Sigmoid colon (tissue), 7 donors: Measurements from ENCODE around the gene NR4A3. TPM values are rescaled to one million over a fixed set of nuclear protein-coding genes. Genes with fewer than 3 reads are reported as not detected.

Experiments
- DNase-seq: peaks from one replicate; pipeline ENCODE4 v3.0.0-alpha.2; 2019
- H3K27ac ChIP-seq, 4 donors: fragments of 200-600 bp; sonication (generic); one replicate each; pipeline ENCODE4 v1.5.1; 2016 to 2019; ENCODE audit warnings: mild to moderate bottlenecking in 1 of 4
- H3K27me3 ChIP-seq, 3 donors: fragments of 200-600 bp; sonication (generic); one replicate each; pipeline ENCODE4 v1.5.1; 2019; ENCODE audit warnings: mild to moderate bottlenecking in 1 of 3
- H3K36me3 ChIP-seq, 4 donors: fragments of 200-600 bp; sonication (generic); one replicate each; pipeline ENCODE4 v1.5.1; 2016 to 2019
- H3K4me1 ChIP-seq, 4 donors: fragments of 200-600 bp; sonication (generic); one replicate each; pipeline ENCODE4 v1.5.1; 2017 to 2019
- H3K4me3 ChIP-seq, 4 donors: fragments of 200-600 bp; sonication (generic); one replicate each; pipeline ENCODE4 v1.5.1; 2017 to 2019; ENCODE audit warnings: mild to moderate bottlenecking in 2 of 4, moderate library complexity in 1 of 4
- H3K9me3 ChIP-seq, 4 donors: fragments of 200-600 bp in 3 of 4; sonication (generic) in 3 of 4; one replicate each; pipeline versions ENCODE4 v1.5.1 to v1.6.1; 2013 to 2019
- CTCF ChIP-seq, 4 experiments: fragments of 450-650 bp in 3 of 4; fragments of 200-600 bp in 1 of 4; IDR thresholded peaks; one replicate each; pipeline ENCODE4 v1.5.1; 2016 to 2019; ENCODE audit warnings: antibody characterized with exemption in 4 of 4, mild to moderate bottlenecking in 3 of 4, moderate library complexity in 2 of 4
- EP300 ChIP-seq, 4 donors: sonication (generic); formaldehyde crosslinking; IDR thresholded peaks; one replicate each; pipeline ENCODE4 v1.6.1; 2017; ENCODE audit warnings: antibody characterized with exemption in 4 of 4
- POLR2A ChIP-seq, 2 donors: fragments of 450-650 bp; IDR thresholded peaks; one replicate each; pipeline ENCODE4 v1.6.1; 2016; ENCODE audit warnings: antibody characterized with exemption in 2 of 2, mild to moderate bottlenecking in 2 of 2, moderate library complexity in 2 of 2
- POLR2AphosphoS5 ChIP-seq, 4 donors: sonication (generic); formaldehyde crosslinking; IDR thresholded peaks; one replicate each; pipeline ENCODE4 v1.6.1; 2017; ENCODE audit warnings: antibody characterized with exemption in 4 of 4
- WGBS, 2 donors: extraction: QIAGEN DNeasy Blood & Tissue Kit; methylation state at CpG; one replicate each; pipeline ENCODE4 v1.1.7; 2013; 5-methylcytosine and 5-hydroxymethylcytosine counted together
- intact Hi-C: fragments of 100-400 bp; cut with DNase I; formaldehyde crosslinking; loops from one replicate; pipeline ENCODE4 v1.15.1; 2023
- polyA plus RNA-seq, 3 donors: library from polyadenylated mRNA; stranded (reverse); fragments of 200-250 nt; gene quantifications; one replicate each; pipeline ENCODE4 v1.2.3, GENCODE V29; 2013
- total RNA-seq, 4 donors: library from RNA; depleted of rRNA; stranded (reverse); fragments of >200 nt; gene quantifications; one replicate each; pipeline ENCODE4 v1.1.0, GENCODE V29; 2016
- donor health status: healthy with polysubstance abuse.
- donor health status: Bipolar disorder and iron deficiency.
- donor health status: healthy.

The NR4A3 gene
- total and polyA plus RNA-seq, 7 donors, result 1.1 to 6.4 (median 1.2) TPM

DNA sequence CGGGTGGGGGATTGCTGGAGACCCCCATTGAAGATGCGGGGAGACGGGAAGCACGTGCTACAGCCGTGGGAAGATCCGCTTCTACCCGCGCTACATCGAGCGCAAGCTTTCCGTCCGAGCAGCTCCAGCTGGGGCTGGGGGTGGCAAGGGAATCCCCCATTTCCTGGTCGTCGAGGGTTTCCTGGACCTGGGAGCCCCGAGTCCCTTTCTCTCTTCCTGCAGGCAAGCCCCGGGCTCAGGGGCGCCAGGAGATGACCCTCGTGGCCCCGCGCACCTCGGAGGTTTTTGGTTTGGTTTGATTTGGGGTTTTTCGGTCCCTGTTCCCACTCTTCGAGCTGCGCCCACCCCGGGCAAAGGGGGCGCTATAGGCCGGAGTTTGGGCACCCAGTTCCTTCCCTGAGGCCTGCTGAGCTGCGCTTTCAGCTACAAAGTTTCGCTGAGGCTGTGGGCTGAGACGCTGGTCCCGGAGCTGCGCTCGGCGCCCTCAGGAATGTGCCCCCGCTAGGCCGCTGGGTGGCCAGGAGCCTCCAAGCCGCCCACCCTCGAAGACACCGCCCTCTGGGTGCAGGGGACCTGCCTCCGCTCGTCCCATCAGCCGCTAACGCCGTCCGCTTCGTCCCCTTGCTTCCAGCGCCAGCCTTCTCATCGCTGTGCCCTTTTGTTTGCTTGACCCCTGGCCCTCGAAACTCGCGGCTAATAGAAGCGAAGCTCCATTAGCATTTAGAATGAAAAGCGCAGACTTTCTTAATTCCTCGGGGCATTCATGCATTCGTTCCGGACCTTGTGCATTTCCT, 2.9 kb downstream of the NR4A3 start:
- Histone ChIP-seq H3K4me1 (peaks cover 0 to 40% (median 19%) of the 10 kb centered on the region in 4 donors), H3K27ac (peak overlapping the region in 3 of 4 donors; percentile 98 to 100 (median 98)), H3K4me3 (peak overlapping the region; percentile 58 to 89 (median 86)), H3K9me3 (no peaks in the 10 kb centered on the region), H3K27me3 (peaks cover 0 to 8% (median 0%) of the 10 kb centered on the region in 3 donors), H3K36me3 (no peaks in the 10 kb centered on the region)
- TF ChIP-seq POLR2AphosphoS5 (IDR thresholded peaks at IDR 0.05) (peak in 1 of 4 donors; percentile 7), EP300 (IDR thresholded peaks at IDR 0.05) (no peak), POLR2A (IDR thresholded peaks at IDR 0.05) (no peak), CTCF (IDR thresholded peaks at IDR 0.05) (peak in 2 of 4 experiments; percentile 8 to 43)
- peak; percentile 69 for DNase-seq
- intact Hi-C loops, result loop anchor here (5.0 to 10.0 kb wide), 5 partner anchors 600 to 1770 kb away; partner anchors contain the start of genes ALG2, ANKS6, MRPL50 and MSANTD3
- 2 to 4% methylated on average over 56 of the region's 56 CpGs for WGBS, 2 donors

GRCh38 chr9:99825172-99826046, 3.7 kb downstream of the NR4A3 start:
- Histone ChIP-seq H3K36me3 (no peaks in the 10 kb centered on the region), H3K9me3 (no peaks in the 10 kb centered on the region), H3K27me3 (peaks cover 0 to 8% (median 0%) of the 10 kb centered on the region in 3 donors), H3K4me3 (peak overlapping the region in 2 of 4 donors; percentile 87 to 89), H3K27ac (no peak overlapping the region), H3K4me1 (peaks cover 0 to 37% (median 19%) of the 10 kb centered on the region in 4 donors)
- DNase-seq, result no peak
- TF ChIP-seq POLR2AphosphoS5 (IDR thresholded peaks at IDR 0.05) (peak in 1 of 4 donors; percentile 0), POLR2A (IDR thresholded peaks at IDR 0.05) (no peak)
- 18 to 23% methylated on average over 44 of the region's 44 CpGs for WGBS, 2 donors
- intact Hi-C loops, result loop anchor here (10.0 kb wide), 2 partner anchors 599 to 1771 kb away; partner anchors contain the start of genes MSANTD3 and NANS

DNA sequence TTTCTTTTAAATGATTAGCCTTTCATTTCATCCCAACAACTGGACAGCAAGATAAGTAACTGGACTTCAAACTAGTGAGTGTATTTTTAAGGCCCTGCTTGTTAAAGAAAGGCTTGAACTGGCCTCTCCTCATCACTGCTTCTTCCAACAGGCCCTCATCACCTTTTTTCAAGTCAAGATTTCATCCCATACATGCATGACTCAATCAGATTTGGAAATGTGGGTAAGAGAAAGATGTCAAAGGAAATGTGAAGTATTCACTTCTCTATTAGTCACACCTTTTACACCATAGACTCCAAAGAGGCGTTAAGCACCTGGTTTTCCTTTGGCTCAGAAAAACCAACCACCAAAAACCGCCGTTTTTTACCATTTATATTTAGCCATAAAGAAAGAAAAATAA, 4.9 kb downstream of the NR4A3 start:
- H3K27ac ChIP-seq, result no peak overlapping the region
- no peak for DNase-seq
- H3K4me1 ChIP-seq, result peaks cover 0 to 33% (median 19%) of the 10 kb centered on the region in 4 donors
- WGBS, 2 donors, result 22 to 70% methylated on average over 3 of the region's 3 CpGs
- peaks cover 0 to 8% (median 0%) of the 10 kb centered on the region in 3 donors for H3K27me3 ChIP-seq
- no peak overlapping the region for H3K4me3 ChIP-seq
- no peak for TF ChIP-seq EP300 (IDR thresholded peaks at IDR 0.05)
- no peak for TF ChIP-seq CTCF (IDR thresholded peaks at IDR 0.05)
- no peak for TF ChIP-seq POLR2AphosphoS5 (IDR thresholded peaks at IDR 0.05)
- TF ChIP-seq POLR2A (IDR thresholded peaks at IDR 0.05), result no peak
- intact Hi-C loops, result loop anchor here (10.0 kb wide), 2 partner anchors 598 to 1772 kb away; partner anchors contain the start of genes MSANTD3 and NANS
- no peaks in the 10 kb centered on the region for H3K36me3 ChIP-seq
- no peaks in the 10 kb centered on the region for H3K9me3 ChIP-seq

GRCh38 chr9:99827244-99827643, 5.6 kb downstream of the NR4A3 start:
- H3K27ac ChIP-seq, result no peak overlapping the region
- no peak for DNase-seq
- H3K27me3 ChIP-seq, result peaks cover 0 to 8% (median 0%) of the 10 kb centered on the region in 3 donors
- peaks cover 0 to 31% (median 19%) of the 10 kb centered on the region in 4 donors for H3K4me1 ChIP-seq
- 23 to 60% methylated on average over 2 of the region's 2 CpGs for WGBS, 2 donors
- intact Hi-C loops, result loop anchor here (10.0 kb wide), 2 partner anchors 598 to 1772 kb away; partner anchors contain the start of genes MSANTD3 and NANS
- H3K4me3 ChIP-seq, result no peak overlapping the region
- no peaks in the 10 kb centered on the region for H3K9me3 ChIP-seq
- TF ChIP-seq POLR2AphosphoS5 (IDR thresholded peaks at IDR 0.05), result no peak
- no peak for TF ChIP-seq CTCF (IDR thresholded peaks at IDR 0.05)
- no peak for TF ChIP-seq POLR2A (IDR thresholded peaks at IDR 0.05)
- no peak for TF ChIP-seq EP300 (IDR thresholded peaks at IDR 0.05)
- H3K36me3 ChIP-seq, result no peaks in the 10 kb centered on the region
